HUES48 (cell line): Measurements from ENCODE around the gene OSBPL5.

ENCODE experiments used
- H3K27ac ChIP-seq: one replicate; pipeline ENCODE4 v1.7.0; 2013; ENCODE audit warnings: low read depth, low read length, inconsistent platforms
- H3K27me3 ChIP-seq: 2 replicates; pipeline ENCODE4 v1.6.1; 2013; ENCODE audit warnings: mild to moderate bottlenecking, low read length; ENCODE audit not compliant: control insufficient read depth, insufficient read depth
- H3K36me3 ChIP-seq: 2 replicates; pipeline ENCODE4 v1.6.1; 2013; ENCODE audit warnings: low read length; ENCODE audit not compliant: control insufficient read depth, insufficient read depth
- H3K4me1 ChIP-seq: 2 replicates; pipeline ENCODE4 v1.6.1; 2013; ENCODE audit warnings: mild to moderate bottlenecking, low read length; ENCODE audit not compliant: control insufficient read depth, insufficient read depth
- H3K4me3 ChIP-seq: 2 replicates; pipeline ENCODE4 v1.5.1; 2013; ENCODE audit warnings: mild to moderate bottlenecking, low read depth, low read length
- H3K9ac ChIP-seq: 2 replicates; pipeline ENCODE4 v1.6.1; 2013; ENCODE audit warnings: mild to moderate bottlenecking, low read depth, low read length, moderate library complexity
- H3K9me3 ChIP-seq: 2 replicates; pipeline ENCODE4 v1.6.1; 2013; ENCODE audit warnings: low read length; ENCODE audit not compliant: control insufficient read depth, insufficient read depth

Gene OSBPL5

DNA sequence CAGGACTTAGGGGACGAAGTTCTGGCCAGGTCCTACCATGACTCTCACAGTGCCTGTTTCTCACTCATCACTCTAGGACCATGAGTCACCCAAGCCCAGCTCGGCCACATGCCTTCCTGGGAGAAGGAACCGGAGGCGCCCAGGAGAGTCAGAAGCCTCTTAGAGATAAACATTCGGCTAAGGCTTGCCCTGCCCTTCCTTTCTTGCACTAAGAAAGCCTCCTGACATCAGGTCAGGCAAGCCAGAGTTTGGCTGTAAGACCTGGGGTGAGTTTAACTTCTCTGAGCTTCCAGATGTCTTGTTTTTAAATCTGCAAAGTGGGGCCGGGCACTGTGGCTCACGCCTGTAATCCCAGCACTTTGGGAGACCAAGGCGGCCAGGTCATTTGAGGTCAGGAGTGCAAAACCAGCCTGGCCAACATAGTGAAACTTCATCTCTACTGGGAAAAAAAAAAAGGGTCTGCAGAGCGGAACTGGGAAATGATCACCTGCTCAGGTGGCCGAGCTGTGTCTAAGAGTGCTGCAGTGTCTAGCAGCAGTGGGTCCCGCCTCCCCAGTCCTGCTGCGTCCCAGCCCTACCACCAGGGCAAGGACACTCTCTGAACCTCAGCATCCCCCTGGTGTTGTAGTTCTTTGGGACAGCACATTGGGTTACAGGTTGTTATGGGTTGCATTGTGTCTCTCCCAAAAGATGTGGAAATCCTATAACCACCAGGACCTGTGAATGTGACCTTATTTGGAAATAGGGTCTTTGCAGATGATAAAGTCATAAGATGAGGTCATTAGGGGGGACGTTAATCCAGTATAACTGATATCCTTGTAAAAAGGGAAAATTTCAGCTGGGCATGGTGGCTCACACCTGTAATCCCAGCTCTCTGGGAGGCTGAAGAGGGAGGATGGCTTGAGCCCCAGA, 106.1 kb downstream of the OSBPL5 start:
- Histone ChIP-seq H3K27me3 (no peaks in the 10 kb centered on the region), H3K4me1 (peaks cover 16% of the 10 kb centered on the region), H3K36me3 (peaks cover 10% of the 10 kb centered on the region), H3K9ac (no peak overlapping the region), H3K9me3 (no peaks in the 10 kb centered on the region), H3K27ac (no peak overlapping the region), H3K4me3 (no peak overlapping the region)

DNA sequence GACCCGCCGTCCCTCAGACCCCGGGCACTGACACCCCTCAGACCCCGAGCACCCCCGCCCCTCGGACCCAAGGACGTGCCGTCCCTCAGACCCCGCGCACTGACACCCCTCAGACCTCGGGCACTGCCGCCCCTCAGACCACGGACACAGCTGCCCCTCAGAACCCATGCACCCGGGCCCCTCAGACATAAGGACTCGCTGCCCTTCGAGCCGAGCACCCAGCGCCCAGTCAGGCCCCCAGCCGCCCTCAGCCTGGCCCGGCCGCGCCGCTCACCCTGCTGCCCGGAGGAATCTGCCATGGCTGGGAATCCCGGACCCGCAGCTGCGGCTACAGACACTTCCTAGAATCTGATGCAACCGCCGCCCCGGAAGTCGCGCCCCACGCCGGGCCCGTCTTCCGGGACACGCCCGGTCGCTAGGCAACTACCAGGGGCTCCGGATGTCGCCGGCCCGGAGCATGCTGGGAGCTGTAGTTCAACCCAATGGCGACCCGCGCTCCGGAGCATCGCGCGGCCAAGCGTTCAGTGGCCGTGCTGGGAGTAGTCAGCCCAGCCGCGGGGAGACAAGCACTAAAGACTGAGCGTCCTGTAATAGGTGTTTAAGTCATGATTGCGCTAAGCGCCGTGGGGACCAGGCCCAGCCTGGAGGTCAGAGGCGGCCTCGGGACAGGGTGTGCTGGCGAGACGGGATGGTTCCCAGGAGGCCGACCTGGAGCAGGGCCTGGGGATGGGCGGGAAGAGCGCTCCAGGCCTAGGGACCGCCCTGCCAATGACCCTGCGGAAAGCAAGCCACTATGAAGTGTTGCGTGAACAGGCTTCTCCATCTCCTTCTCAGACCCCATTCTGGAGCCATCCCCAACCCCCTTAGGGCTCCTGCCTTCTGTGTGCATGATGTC, 107.8 kb downstream of the OSBPL5 start, which contains the start of gene CARS1:
TSS of gene CARS1 (minus strand) at position 355 of the 895 bp plus-strand sequence. CDS start at position 299, 56 bp downstream.
- Histone ChIP-seq H3K4me1 (peaks cover 14% of the 10 kb centered on the region), H3K4me3 (peak within 1 kb of the TSS; percentile 83), H3K27ac (peak within 1 kb of the TSS; percentile 88), H3K27me3 (no peaks in the 10 kb centered on the region), H3K9ac (peak within 1 kb of the TSS; percentile 85), H3K36me3 (peaks cover 18% of the 10 kb centered on the region), H3K9me3 (no peaks in the 10 kb centered on the region)

DNA sequence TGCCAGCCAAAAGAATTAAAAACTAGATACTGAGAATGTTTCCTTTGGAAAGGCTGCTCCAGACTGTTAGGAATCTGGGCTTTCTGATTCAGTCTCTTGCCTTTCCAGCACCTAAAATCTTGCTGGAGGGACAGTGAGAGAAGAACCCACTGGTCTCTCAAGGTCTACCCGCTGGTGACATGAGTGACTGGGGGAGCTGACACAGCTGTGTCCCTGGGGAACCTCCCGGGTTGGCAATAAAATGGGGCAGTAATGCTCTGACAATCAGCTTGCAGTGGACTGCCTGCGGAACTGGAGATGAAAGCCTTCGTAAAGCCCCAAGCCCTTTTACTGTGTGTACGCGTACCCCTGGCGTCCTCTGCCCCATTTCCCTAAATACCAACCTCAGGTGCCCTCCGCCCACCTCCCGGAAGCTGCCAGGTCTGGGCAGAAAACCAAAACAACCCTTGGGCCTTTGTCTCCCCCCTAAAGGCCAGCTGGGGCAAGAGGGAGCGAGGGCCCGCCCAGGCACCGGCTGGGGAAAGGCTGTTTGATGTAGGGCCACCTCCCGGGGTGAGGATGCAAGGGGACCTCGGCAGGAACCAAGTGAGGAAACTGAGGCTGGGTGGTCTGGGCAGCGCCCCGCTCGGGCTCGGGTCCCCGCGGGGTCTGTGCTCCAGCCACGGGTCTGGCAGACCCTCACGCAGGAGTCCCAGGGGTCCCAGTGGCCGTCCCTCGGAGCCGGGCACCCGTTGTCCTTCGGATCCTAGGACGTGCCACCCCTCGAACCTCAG, 108.6 kb downstream of the OSBPL5 start:
- peaks cover 18% of the 10 kb centered on the region for H3K36me3 ChIP-seq
- peaks cover 21% of the 10 kb centered on the region for H3K4me1 ChIP-seq
- H3K27ac ChIP-seq = peak overlapping the region; percentile 88

DNA sequence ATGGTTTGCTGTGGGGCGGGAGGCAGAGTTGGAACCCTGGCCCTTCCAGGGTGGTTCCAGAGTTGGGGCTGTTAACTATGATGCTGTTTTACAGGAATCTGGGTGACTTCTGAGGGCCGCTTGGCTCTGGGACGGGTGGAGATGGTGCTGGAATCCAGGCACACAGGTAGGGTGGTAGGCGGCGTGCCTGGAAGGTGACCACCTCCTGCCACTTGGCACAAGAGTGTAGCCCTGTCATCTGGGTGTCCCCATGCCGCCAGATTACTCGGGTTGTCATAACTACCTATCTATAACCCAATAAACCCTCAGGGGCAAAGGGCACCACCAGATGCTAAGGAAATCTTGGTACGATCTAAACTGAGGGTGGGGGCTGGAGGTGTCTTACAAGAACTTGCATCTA, 109.2 kb downstream of the OSBPL5 start:
- Histone ChIP-seq H3K4me1 (peaks cover 26% of the 10 kb centered on the region), H3K36me3 (peaks cover 18% of the 10 kb centered on the region), H3K4me3 (peak overlapping the region; percentile 83), H3K9me3 (no peaks in the 10 kb centered on the region), H3K9ac (no peak overlapping the region), H3K27ac (no peak overlapping the region), H3K27me3 (no peaks in the 10 kb centered on the region)

More for the DNA sequence above, 108.6 kb downstream of the OSBPL5 start:
- Histone ChIP-seq H3K9me3 (no peaks in the 10 kb centered on the region), H3K27me3 (no peaks in the 10 kb centered on the region), H3K4me3 (peak overlapping the region; percentile 83), H3K9ac (peak overlapping the region; percentile 85)

DNA sequence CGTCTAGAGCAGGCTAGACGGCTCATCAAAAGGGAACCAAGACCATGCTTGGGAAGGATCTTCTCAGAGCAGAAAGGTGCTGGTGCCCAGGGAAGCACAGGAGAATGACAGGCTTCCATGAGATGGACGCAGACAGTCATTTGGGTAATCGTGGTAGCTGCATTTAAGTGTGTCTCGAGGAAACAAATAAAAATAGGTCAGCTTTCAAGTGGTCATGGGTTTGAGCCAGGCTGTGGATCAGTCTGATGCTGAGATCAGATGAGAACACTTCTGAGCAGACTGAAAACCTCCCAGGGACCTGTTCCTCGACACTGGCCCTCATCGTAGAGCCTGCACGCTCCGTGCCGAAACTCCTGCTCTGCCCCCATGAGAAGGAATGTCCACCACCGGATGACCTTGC, 112.5 kb downstream of the OSBPL5 start:
- Histone ChIP-seq H3K4me1 (peaks cover 28% of the 10 kb centered on the region), H3K27me3 (no peaks in the 10 kb centered on the region), H3K27ac (no peak overlapping the region), H3K9me3 (no peaks in the 10 kb centered on the region), H3K36me3 (peaks cover 36% of the 10 kb centered on the region), H3K9ac (no peak overlapping the region), H3K4me3 (no peak overlapping the region)

DNA sequence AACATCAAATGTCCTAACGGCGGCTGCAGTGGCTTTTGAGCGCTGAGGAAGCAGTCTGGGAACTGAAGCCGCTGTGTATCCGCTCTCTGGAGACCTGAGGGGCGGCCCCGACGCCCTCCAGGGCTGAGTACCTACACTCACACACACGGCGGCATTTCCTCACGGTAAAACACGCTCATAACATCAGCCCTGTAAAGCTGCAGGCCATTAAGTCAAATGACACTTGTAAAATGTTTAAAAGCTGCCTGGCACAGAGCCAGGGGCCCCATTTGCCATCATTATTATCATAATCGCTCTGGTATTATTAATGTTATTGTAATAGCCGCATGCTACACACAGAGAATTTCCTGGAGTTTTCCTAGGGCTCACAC, 113.0 kb downstream of the OSBPL5 start:
- no peak overlapping the region for H3K9ac ChIP-seq
- no peak overlapping the region for H3K27ac ChIP-seq
- H3K27me3 ChIP-seq = no peaks in the 10 kb centered on the region
- peaks cover 28% of the 10 kb centered on the region for H3K4me1 ChIP-seq
- H3K9me3 ChIP-seq = no peaks in the 10 kb centered on the region
- no peak overlapping the region for H3K4me3 ChIP-seq
- peaks cover 40% of the 10 kb centered on the region for H3K36me3 ChIP-seq

DNA sequence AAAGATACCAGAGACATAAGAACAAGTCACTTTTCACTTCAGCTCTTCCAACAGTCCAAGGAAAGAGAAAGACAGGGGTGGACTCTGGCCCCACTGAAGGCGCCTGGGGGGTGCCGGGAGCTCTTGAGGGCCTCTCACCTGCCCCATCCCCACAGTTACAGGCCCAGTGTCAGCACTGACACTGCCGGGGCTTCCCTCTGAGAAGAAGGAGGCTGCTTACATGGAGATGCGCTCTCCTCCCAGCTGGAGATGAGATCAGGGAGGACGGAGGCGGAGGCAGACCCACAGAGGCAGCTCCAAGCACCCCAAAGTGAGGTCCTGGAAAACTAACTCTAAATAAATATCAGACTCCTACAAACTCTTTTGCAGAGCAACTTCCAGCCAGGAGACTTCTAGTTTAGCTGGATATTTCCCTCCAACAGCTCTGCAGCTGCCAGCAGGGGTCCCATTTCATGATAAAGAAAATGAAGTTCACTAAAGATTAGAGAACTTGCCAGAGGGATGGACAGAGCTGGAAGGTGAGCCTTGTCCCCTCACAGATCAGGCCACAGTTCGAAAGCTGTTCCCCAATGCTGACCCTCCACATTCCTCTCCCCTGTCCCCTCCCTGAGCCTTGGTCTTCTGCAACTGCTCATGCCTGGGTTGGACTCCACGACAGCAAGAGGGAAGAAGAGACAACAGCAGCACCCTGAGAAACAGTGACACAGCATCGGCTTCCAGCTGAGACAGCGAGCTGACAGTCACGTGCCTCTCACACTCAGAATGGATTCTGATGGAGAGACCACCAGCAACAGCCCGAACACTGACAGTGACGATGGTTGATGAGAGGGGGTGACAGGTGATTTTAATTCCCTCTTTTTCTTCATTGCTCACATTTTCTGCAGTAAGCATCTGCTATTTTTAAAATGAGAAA, 113.7 kb downstream of the OSBPL5 start:
- H3K9ac ChIP-seq = no peak overlapping the region

DNA sequence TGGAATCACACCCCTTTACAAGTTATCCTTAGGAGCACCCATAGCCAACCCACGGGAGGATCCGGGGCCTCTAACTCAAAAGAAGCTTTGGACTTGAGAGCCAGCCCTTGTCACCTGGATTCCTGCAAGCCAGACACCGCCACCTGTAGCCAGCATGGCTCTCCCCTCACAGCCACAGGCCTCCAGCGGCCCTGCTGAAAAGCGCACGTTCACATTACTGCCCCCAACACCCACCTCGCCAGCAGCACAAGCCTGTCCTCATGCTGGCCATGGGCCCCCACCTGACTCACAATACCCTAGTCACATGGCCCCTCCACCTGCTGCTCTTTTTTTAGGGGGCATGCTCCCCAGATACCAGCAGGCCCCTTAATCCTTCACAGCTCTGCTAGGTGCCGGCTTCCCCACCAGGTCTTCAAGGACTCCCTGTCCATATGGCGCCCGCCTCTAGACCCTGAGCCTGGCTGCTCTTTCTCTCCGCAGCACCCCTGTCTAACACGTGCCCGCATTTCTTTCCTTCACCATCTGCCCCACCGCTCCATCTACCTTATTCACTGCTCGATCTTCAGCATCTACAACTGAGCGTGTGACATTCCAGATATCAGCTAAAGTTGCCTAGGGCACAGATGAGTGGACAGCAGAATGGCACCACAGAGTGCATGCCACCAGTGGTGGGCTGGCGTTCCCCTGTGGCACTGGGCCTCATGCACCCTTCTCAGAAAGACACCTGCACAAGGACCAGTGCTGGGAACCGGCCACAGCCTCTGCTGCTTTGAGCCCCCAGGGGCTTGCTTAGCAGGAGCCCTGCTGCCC, 114.5 kb downstream of the OSBPL5 start:
- Histone ChIP-seq H3K36me3 (peaks cover 48% of the 10 kb centered on the region), H3K27me3 (no peaks in the 10 kb centered on the region), H3K4me1 (peaks cover 22% of the 10 kb centered on the region), H3K9ac (no peak overlapping the region), H3K4me3 (no peak overlapping the region), H3K9me3 (no peaks in the 10 kb centered on the region), H3K27ac (no peak overlapping the region)

More for the DNA sequence above, 113.7 kb downstream of the OSBPL5 start:
- Histone ChIP-seq H3K4me1 (peaks cover 28% of the 10 kb centered on the region), H3K27ac (peak overlapping the region; percentile 5), H3K4me3 (no peak overlapping the region), H3K36me3 (peaks cover 43% of the 10 kb centered on the region), H3K9me3 (no peaks in the 10 kb centered on the region), H3K27me3 (no peaks in the 10 kb centered on the region)

DNA sequence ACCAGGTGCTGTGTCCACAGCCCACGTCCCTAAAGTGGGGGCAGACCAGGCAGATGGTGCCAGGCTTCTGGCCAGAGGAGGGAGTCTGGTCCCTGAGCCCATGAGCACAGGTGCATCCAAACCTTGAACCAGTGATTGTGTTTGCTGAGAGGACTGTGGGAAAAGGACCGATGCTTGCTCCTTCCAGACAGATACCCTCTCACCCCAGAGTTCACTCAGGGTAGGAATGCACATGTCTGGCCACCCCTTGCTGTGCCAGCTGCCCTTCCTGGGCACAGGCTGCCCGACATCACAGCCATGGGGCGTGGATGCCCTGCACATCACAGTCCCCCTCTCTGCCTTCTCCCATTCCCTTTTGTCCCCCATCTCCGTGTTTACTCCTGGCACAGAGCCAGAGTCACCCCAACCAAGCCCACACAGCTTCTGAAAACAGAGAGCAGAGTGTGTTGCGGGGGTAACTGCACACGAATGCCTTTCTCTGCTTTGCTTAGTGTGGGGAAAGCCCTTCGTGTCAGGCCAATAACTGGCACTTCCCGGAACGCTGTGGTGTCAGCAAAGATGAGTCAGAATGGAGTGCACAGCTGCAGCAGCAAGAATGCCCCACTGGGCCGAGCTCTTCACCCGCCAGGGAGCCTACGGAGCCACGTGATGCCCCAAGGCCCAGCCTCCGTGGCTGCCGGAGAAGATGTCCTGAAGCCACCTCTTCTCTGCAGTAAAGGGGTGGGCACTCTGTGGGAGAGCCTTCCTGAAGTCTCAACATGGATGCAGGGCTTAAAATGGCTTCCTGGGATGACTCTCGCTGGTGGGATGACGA, 115.5 kb downstream of the OSBPL5 start:
- no peaks in the 10 kb centered on the region for H3K9me3 ChIP-seq
- no peak overlapping the region for H3K9ac ChIP-seq
- no peak overlapping the region for H3K27ac ChIP-seq
- H3K4me3 ChIP-seq = no peak overlapping the region
- peaks cover 51% of the 10 kb centered on the region for H3K36me3 ChIP-seq
- no peaks in the 10 kb centered on the region for H3K27me3 ChIP-seq
- peaks cover 22% of the 10 kb centered on the region for H3K4me1 ChIP-seq
